NOMO-1 (cell line): ENCODE results near the gene MAP2.

ENCODE experiments used
- DNase-seq, 2 experiments: peaks; one replicate each; lab custom pipeline; 2025; ENCODE audit not compliant: unreplicated experiment in 2 of 2; lab: John Stamatoyannopoulos, UW

The MAP2 gene

DNA sequence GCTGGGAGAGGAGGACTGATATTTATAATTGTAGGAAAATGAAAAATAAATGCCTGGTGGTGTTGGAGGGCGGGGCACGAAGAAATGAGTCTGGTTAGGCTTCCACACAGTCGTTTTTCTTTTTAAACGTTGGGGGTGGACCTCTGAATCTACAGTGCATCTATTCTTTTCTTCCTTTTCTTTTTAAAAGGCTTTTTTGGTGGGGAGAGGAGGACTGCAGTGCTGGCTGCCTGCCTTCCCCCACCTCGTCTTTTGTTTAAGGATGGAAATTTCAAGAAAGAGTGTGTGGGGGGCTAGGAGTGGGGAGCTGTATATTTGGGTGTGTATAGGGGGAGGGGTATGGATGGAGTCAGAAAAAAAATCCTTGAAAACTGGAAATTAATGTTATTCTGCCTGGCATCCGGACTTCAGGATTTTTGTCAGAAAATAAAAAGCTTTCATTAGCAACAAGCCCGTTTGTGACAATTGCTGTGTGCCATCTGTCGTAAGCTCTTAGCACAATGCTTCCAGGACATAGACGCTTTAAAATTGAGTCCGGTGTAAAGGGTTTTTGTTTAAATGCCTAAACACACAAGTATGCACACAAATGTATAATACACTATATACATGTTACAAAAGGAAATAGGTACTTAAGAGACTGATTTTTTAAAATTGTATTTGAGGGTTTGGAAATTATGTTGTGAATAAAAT lies 1.1 kb downstream of the MAP2 start:
- no peak for DNase-seq

DNA sequence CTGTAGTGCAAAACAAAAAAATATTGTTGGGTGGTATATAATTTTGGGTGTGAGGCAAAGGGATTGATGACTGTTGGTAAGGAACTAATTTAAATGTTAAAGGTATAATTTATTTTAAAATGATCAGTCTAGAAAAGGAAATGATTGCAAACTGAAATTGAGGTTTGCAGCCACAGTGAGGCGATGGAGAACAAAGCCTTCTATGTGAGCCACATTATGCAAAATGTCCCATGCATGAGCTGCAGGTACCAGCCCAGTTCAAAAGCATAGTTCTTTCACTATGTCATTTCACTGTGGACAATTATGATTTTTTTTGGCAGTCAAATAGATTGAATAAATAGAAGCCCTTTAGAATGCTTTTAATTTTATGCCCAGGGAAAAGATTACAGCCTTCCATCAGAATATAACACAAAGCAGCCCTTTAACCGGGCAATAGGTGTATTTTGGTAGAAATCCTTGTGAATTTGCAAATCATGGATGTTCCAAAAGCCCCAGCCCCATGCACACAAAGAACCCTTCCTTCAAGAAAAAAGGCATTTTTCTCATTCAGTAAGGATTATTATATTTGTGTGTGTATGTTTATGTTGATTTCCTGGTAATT lies 1.7 kb downstream of the MAP2 start:
- peak; percentile 8 to 35 for DNase-seq

GRCh38 chr2:209426432-209426831 lies 2.6 kb downstream of the MAP2 start:
- no peak for DNase-seq

DNA sequence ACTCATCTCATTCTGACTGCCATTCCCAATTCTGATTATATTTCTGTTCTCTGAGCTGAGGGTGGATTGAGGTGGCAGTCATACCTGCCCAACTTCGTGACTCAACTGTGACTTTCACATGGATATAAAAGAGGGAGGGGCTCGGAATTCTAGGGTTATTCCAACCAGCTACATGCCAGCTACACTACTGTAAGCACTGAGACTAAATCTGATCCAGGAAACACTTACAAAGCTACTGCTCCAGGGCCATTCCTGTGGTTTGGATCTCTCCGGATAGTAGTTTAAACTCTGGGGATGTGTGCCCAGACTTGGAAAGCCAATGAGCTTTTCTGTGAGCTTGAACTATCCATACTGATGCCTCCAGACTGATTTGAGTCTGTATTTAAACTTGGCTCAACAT lies 7.9 kb downstream of the MAP2 start:
- no peak for DNase-seq

- DNase-seq: no peak
These were observed 17.7 kb downstream of the MAP2 start for GRCh38 chr2:209441541-209441940.

DNA sequence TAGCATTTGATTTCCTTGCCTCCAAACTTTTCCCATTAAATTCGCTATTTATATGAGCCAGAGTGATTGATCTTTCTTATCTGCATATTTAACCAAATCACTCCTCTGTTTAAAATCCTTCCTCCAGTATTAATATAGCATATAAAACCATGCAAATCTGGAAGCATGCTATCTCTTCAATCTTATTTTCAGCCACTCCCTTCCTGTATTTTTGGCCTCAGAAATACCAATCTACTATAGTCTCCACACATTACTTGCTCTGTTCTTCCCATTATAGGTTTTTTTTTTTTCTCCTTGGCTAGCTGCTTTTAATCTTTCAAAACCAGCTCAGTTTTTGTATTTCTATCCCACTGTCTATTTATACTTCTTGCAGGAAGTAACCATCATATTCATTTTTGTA lies 19.1 kb downstream of the MAP2 start:
- DNase-seq: no peak

DNA sequence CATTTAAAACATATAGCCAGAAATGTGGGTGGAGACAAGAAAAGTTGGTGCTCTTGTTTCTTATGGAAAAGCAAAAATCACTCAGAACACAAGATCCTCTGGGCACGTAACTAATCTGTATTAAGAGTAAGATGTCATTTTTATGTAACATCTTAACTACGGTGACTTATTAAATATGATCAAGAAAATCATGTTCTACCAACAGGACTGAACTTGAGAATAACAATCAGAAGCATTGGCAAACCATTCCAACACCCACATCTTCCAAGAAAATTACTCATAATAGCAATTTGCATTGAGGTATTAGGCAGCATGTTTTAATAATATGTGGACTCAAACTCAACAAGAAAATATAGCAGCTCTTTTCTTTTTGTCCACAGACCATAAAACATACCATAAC lies 21.6 kb downstream of the MAP2 start:
- DNase-seq: no peak

- DNase-seq: no peak
These were observed 27.5 kb downstream of the MAP2 start for GRCh38 chr2:209451209-209451834.

- DNase-seq: no peak
These were observed 32.6 kb downstream of the MAP2 start for GRCh38 chr2:209456489-209456888.

DNA sequence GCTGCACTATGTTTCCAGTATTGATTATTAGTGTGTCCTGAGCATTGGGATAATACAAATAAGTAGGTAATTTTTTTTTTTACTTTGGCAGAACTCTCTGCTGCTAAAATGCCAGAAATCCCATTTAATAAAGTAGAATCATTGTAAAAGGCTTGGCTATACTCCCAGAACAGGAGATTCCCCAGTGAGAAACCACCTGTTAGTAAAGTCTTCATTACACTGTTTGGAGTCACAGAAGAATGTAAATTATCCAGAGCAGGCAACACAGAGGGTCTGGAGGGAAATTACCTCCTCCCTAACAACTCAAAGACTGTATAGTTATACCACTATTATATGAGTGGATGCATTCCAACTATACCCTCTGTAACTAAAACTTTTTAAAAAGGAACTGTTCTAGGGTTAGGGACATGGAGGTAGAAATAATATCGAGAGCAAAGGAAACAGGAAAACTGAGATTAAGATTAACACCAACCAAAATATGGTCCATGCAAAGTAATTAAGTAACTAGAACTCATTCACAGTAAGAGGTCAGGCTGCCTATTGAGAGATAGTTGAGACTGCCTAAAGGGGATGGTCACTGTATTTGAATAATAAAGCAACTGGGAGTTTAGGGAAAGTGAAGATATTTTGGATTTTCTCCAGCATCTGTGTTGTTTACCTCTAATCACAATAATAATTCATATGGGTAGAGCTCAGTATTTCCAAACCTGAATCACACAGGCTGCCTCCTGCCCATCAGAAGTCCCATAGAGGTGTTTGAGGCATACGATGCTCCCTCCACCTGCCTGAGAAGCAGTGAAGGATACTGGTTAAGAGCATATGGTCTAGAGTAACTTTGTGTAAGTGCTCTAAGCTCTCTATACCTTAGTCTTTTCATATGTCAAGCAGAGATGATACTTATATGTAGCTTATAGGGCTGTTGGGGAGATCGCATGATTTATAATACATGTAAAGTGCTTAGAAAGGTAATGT lies 34.4 kb downstream of the MAP2 start:
- no peak for DNase-seq

GRCh38 chr2:209459359-209459758 lies 35.5 kb downstream of the MAP2 start:
- no peak for DNase-seq

DNA sequence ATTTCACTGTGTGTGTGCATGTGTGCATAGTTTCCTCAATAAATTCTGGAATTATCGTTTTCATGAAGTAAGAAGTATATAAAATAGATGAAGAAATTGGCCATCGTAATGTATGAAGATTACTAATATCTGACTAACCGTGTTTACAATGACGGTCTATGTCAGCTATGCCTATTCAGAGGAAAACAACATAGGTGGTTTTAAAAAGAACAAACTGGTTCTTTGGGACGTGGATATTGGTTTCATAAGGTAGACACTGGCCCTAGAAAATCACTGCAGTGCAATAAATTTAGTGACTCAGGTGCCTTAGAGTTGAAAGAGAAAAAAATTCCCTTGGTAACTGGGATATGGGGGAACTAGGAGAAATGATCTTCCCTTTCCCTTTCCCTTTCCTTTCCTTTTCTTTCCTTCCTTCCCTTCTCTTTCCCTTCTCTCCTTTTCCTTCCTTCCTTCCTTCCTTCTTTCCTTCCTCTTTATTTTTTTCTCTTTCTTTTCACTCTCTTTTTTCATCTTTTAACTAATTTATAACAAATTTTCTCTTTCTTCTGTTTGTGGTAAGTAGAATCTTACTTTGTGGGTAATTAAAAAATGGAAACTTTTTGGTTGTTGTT lies 36.4 kb downstream of the MAP2 start:
- no peak for DNase-seq

DNA sequence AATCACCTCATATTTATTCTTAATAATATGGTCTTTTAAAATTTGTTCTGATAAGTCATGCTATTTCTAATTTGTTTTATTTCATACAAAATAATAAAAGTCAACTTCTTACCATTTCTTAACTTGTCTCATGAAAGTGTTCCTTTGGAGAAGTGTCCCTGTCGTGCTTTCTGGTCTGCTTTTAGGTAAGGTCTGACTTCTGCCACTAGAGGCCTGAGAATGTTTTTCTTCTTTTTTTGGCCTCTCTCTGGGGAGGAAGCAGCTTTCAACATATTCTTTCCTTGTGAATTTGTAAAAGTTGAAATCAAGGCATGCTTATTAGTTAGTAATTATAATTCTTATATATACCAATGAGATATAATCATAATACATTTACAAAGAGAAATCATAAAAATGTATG lies 39.4 kb downstream of the MAP2 start:
- DNase-seq: peak; percentile 16 to 34

DNA sequence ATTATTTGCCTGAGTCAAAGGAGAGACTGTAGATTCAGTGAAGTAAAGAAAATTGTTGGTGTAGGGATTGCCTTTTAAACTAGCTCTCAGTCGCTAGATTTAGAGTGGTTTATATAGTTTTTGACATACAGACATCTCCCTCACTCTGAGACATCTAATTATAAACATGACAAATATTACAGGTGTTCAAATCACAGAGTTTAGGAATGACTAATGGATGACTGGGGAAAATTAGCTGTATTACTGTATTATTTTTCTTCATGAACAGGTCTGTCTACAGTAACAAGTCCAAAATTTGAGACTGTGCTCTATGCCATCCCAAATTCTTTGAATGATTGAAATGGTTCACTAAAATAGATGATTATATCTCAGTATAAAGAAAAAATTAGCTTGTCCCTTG lies 40.0 kb downstream of the MAP2 start:
- no peak for DNase-seq

GRCh38 chr2:209468846-209469245 lies 45.0 kb downstream of the MAP2 start:
- DNase-seq: peak in 1 of 2 experiments; percentile 5

- no peak for DNase-seq
These were observed 45.6 kb downstream of the MAP2 start for GRCh38 chr2:209469481-209469880.

DNA sequence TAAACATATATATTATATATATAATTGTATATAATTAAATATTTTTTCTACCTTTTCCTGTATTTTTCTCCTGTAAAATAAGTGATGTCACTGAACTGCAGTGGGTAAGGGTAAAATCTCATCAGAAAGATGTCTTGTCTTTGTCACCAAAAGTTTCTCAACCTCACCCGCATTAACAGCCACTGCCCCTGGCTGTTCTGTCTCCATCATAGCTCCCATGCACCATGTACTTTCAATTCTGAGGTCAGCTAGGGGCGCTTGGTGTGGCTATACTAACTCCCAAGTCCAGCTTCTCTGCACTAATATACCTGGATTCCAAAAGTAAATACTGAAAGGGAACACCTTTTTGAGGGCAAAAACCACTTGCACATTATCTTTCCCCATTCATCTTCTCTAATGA lies 46.6 kb downstream of the MAP2 start:
- no peak for DNase-seq

DNA sequence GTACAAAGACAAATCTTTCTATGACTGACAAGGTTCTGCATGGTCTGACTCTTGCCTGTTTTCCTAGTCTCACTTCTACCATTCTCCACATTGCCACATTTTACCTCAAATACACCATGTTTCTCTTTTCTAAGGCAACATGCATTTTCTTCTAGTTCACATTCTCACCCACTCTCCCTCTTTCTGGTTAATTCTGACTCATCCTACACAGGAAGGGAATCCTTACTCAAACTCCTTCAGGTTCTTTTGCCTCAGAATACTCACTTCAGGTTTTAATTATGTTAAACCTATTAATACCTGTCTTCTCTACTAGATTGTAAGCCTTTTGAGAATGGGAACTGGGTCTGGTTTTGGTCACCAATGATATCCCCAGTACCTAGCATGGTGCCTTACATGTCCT lies 47.2 kb downstream of the MAP2 start:
- peak in 1 of 2 experiments; percentile 56 for DNase-seq

DNA sequence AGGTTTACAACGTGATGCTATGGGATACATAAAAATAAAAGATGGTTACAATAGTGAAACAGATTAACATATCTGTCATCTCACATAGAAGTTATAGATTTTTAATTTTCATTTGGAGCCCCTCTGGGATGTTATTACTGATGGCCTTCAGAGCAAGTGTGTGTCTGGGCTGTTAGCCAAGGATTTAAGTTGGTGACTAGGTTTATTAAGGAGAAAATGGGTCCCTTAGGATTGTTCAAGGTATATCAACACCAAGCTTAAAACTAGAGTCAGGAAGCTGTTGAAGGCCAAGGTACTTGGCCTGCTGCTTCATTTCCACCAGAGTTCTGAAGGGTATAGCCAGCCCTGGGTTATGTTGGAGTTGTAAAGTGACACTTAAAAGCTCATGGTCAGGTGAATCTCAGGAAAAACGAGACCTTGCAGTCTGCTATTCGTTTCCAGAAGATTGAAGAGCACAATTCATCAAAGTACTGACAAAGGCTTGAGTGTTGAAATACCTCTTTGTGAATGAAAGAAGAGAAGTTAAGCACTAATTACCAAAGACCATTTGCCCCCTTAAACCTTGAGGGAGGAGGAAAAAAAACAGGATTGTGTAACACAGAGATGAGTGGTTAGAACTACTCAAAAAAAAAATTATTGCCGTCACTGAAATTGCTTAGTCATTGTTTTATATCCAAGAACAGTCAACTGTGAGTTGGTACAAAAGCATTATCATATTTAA lies 48.4 kb downstream of the MAP2 start:
- peak; percentile 86 to 94 for DNase-seq

DNA sequence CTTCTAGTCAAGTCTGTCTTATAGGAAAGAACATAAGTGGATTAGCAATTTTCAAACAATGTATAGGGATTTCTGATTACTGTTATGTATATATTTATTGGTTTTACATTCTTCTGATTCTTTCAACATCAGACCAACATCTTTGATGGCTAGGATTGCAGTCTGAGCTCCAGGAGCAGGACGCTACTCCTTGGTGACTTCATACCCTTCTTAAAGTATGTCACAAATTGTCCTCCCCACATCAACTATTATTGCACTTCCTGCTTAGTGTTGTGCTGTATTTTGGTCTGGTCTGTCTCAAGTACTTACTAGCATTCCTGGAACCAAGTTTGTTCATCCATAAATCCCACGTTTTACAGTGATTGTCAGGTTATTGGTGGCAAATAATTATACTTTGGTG lies 49.0 kb downstream of the MAP2 start:
- peak in 1 of 2 experiments; percentile 77 for DNase-seq
